Spleen (tissue), 7 donors: ENCODE data around the gene TMEM236.

ENCODE experiments used
- POLR2A ChIP-seq, 3 donors: fragments of 450-650 bp; IDR thresholded peaks; one replicate each; pipeline ENCODE4 v1.5.1; 2017; ENCODE audit warnings: antibody characterized with exemption in 3 of 3, mild to moderate bottlenecking in 1 of 3
- POLR2AphosphoS5 ChIP-seq, 3 donors: sonication (generic); formaldehyde crosslinking; IDR thresholded peaks; one replicate each; pipeline ENCODE4 v1.5.1; 2017; ENCODE audit warnings: antibody characterized with exemption in 3 of 3
- TF ChIP-seq, protein P1 (sequence below), 11 experiments: fragments of 200-600 bp in 7 of 11; fragments of 450-650 bp in 4 of 11; sonication (generic) in 4 of 11; IDR thresholded peaks in 8 of 11; conservative IDR thresholded peaks in 3 of 11; 1 replicate in 7 of 11; 2 replicates in 4 of 11; pipeline versions ENCODE4 v1.4.0 to v1.8.0; 2016 to 2021; ENCODE audit warnings: antibody characterized with exemption in 11 of 11, inconsistent platforms in 4 of 11, mild to moderate bottlenecking in 1 of 11
- donor health status: DM: no; HTN: no; CAD: no; lungs with moderate emphysema.
- donor health status: DM: no; HTN: no; CAD: no.
- donor health status: DM: no; HTN: no; CAD: no.

DNA sequence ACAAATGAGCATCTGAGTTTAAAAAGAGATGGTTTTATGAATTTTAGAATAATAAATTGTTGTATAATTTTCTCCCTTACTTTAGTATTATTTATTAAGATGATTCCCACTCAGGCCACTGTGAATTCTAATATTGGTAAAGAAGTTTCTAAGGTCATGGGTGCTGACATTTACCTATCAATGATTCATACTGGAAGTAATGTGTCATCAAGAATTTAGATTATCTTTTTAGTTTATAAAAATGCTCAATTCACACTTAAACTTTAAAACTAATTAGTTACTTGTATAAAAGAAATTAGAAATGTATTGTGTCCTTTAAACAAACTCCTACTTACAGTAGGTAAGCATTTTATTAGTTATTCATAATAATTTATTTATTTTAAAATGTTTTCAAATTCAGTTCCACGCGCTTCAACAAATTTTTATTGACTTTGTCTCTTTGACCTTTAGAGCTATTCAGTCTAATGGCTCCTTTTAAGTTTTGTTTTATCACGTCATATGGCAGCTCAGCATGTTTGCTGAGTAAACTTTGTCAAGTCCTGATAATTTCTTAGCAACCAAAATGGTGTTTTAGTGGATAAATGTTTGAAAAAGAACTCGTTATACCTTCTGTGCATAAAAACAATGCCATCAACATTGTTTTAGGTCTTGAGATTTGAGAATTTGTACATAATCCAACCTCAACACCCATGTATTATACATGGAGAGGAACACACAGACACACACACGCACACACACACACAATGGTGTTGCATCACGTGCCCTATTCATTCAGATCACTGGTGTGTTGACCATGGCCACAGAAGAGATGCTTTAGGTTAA, 42.0 kb downstream of the TMEM236 start:
- TF ChIP-seq, protein P1, sequence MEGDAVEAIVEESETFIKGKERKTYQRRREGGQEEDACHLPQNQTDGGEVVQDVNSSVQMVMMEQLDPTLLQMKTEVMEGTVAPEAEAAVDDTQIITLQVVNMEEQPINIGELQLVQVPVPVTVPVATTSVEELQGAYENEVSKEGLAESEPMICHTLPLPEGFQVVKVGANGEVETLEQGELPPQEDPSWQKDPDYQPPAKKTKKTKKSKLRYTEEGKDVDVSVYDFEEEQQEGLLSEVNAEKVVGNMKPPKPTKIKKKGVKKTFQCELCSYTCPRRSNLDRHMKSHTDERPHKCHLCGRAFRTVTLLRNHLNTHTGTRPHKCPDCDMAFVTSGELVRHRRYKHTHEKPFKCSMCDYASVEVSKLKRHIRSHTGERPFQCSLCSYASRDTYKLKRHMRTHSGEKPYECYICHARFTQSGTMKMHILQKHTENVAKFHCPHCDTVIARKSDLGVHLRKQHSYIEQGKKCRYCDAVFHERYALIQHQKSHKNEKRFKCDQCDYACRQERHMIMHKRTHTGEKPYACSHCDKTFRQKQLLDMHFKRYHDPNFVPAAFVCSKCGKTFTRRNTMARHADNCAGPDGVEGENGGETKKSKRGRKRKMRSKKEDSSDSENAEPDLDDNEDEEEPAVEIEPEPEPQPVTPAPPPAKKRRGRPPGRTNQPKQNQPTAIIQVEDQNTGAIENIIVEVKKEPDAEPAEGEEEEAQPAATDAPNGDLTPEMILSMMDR (IDR thresholded peaks at IDR 0.05 in 8 of 11, conservative IDR thresholded peaks at IDR 0.05 in 3 of 11) = no peak
- TF ChIP-seq POLR2A (IDR thresholded peaks at IDR 0.05) (no peak), POLR2AphosphoS5 (IDR thresholded peaks at IDR 0.05) (no peak)
